ENCODE results near the gene TXNDC12. TPM values are rescaled to one million over a fixed set of nuclear protein-coding genes. Genes with fewer than 3 reads are reported as not detected.
A peak's percentile ranks its signal among the peaks of the same experiment; 100 is the strongest.

Gene TXNDC12
- total and polyA plus RNA-seq, 4 donors, result 22.4 to 59.8 (median 52.9) TPM

DNA sequence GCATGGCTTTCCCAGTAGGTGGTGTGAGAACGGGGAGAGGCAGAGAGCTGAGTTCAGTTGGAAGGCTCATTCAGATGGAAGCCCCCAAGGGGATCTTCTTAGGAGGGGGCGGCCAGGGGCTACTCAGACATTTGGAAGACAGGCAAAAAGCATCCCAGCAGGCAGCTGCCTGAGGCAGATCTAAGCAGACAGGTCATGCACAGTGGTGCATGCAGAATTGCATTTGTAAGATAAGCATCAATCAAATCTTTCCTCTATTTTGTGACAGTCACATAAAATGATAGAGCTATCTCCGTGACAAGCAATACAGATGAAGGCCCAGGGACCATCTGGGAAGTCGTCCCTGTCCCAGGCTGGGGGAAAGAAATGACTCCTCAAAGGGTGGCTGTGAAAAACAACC lies 68.3 kb downstream of the TXNDC12 start:
- peaks cover 18% of the 10 kb centered on the region for H3K27me3 ChIP-seq (ENCODE audit: control insufficient read depth, insufficient read depth, low read length)
- 39% methylated on average over 4 of the region's 4 CpGs for WGBS (ENCODE audit: insufficient coverage)
- H3K27ac ChIP-seq (ENCODE audit: low read depth, low read length), result no peak overlapping the region
- no peaks in the 10 kb centered on the region for H3K9me3 ChIP-seq (ENCODE audit: control insufficient read depth, insufficient read depth, low read length)
- no peak overlapping the region for H3K4me3 ChIP-seq (ENCODE audit: low read depth, low read length)
- peaks cover 5% of the 10 kb centered on the region for H3K4me1 ChIP-seq (ENCODE audit: control insufficient read depth, insufficient read depth, low read length)
- H3K36me3 ChIP-seq (ENCODE audit: control insufficient read depth, insufficient read depth, low read length), result no peaks in the 10 kb centered on the region
- peak in 1 of 6 donors; percentile 33 for DNase-seq (ENCODE audit: low read depth in 4 of 6, low spot score in 6 of 6)

DNA sequence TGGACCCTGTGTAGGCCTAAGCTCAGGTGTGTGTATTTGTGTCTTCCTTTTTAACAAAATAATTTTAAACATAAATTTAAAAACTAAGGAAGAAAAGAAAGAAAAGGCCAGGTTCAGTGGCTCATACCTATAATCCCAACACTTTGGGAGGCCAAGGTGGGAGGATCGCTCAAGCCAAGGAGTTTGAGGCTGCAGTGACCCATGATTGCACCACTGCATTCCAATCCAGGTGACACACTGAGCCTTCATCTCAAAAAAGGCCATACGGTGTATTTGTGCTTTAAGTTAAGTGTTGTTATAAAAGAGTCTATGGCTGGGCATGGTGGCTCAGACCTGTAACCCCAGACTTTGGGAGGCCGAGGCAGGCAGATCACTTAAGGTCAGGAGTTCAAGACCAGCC lies 72.8 kb downstream of the TXNDC12 start:
- Histone ChIP-seq H3K4me1 (ENCODE audit: control insufficient read depth, insufficient read depth, low read length) (no peaks in the 10 kb centered on the region), H3K9me3 (ENCODE audit: control insufficient read depth, insufficient read depth, low read length) (no peaks in the 10 kb centered on the region), H3K27ac (ENCODE audit: low read depth, low read length) (no peak overlapping the region), H3K36me3 (ENCODE audit: control insufficient read depth, insufficient read depth, low read length) (no peaks in the 10 kb centered on the region), H3K4me3 (ENCODE audit: low read depth, low read length) (no peak overlapping the region), H3K27me3 (ENCODE audit: control insufficient read depth, insufficient read depth, low read length) (no peaks in the 10 kb centered on the region)
- no peak for DNase-seq (ENCODE audit: low read depth in 4 of 6, low spot score in 6 of 6)
- no CpG with 5 or more reads among the region's 3 CpGs for WGBS (ENCODE audit: insufficient coverage)

DNA sequence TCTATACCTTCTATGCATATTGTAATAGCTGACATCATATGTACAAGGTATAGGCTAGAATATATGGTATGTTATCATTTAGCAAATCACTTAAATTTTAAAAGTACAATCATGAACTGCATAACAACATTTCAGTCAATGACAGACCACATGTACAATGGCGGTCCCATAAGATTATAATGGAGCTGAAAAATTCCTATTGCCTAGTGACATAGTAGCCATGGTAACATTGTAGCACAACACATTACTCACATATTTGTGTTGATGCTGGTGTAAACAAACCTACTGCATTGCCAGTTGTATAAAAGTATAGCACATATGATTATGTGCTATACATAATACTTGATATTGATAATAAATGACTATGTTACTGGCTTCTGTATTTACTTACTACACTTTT lies 73.4 kb downstream of the TXNDC12 start:
- H3K36me3 ChIP-seq (ENCODE audit: control insufficient read depth, insufficient read depth, low read length), result no peaks in the 10 kb centered on the region
- DNase-seq (ENCODE audit: low read depth in 4 of 6, low spot score in 6 of 6), result no peak
- no peaks in the 10 kb centered on the region for H3K9me3 ChIP-seq (ENCODE audit: control insufficient read depth, insufficient read depth, low read length)
- H3K27me3 ChIP-seq (ENCODE audit: control insufficient read depth, insufficient read depth, low read length), result no peaks in the 10 kb centered on the region
- WGBS (ENCODE audit: insufficient coverage), result no CpG with 5 or more reads among the region's 1 CpG
- H3K4me1 ChIP-seq (ENCODE audit: control insufficient read depth, insufficient read depth, low read length), result no peaks in the 10 kb centered on the region
- H3K4me3 ChIP-seq (ENCODE audit: low read depth, low read length), result no peak overlapping the region
- no peak overlapping the region for H3K27ac ChIP-seq (ENCODE audit: low read depth, low read length)

DNA sequence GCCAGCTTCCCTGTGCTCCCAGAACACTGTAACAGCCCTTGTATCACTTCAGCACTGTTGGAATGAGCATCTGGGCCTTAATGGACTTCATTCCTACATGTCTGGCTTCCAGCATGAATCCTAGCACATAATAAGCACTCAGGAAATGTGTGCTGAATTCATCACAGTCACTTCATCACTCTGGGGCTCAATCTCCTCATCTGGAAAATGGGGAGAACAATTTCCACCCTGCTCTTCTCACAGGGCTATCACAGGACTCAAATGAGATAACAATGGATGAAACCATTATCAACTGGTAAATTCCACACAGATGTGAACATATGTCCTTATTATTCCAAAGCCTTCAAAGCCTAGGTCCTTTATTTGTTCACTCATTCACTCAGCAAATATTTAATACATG lies 76.9 kb downstream of the TXNDC12 start:
- no peaks in the 10 kb centered on the region for H3K4me1 ChIP-seq (ENCODE audit: control insufficient read depth, insufficient read depth, low read length)
- no peaks in the 10 kb centered on the region for H3K9me3 ChIP-seq (ENCODE audit: control insufficient read depth, insufficient read depth, low read length)
- no peaks in the 10 kb centered on the region for H3K27me3 ChIP-seq (ENCODE audit: control insufficient read depth, insufficient read depth, low read length)
- H3K36me3 ChIP-seq (ENCODE audit: control insufficient read depth, insufficient read depth, low read length), result no peaks in the 10 kb centered on the region
- DNase-seq (ENCODE audit: low read depth in 4 of 6, low spot score in 6 of 6), result no peak
- H3K27ac ChIP-seq (ENCODE audit: low read depth, low read length), result no peak overlapping the region
- H3K4me3 ChIP-seq (ENCODE audit: low read depth, low read length), result no peak overlapping the region

DNA sequence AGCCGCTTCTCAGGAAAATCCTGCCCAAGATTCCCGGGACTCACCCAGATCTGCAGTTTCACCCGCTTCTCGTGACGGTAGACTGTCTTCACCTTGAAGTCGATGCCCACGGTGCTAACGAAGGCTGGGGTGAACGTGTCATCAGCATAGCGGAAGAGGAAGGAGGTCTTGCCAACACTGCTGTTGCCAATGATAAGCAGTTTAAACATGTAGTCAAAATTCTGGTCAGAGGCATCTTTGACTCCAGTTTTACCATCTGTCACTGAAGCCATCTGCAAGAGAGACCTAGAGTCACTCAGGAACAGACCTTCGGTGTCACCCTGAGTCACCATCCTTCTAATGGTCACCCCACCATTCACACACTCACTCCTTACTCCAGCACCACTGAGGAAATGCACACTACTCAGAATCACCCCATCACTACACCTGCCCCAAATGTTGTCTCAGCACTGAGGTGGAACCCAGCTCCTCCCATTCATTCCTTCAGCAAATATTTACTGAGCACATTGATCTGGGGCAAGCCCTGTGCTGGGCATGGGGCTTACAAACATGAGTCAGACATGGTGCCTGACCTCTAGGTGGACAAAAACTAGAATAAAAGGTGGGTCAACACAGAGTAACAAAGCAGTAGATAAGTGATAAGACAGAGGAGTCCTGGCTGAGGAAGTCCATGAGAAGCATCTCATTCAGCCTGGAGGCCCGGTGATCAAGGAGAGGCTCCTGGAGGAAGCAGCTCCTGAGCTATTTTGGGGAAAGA lies 78.0 kb downstream of the TXNDC12 start:
- H3K4me1 ChIP-seq (ENCODE audit: control insufficient read depth, insufficient read depth, low read length), result no peaks in the 10 kb centered on the region
- H3K36me3 ChIP-seq (ENCODE audit: control insufficient read depth, insufficient read depth, low read length), result no peaks in the 10 kb centered on the region
- no peak overlapping the region for H3K27ac ChIP-seq (ENCODE audit: low read depth, low read length)
- no peaks in the 10 kb centered on the region for H3K9me3 ChIP-seq (ENCODE audit: control insufficient read depth, insufficient read depth, low read length)
- no peak for DNase-seq (ENCODE audit: low read depth in 4 of 6, low spot score in 6 of 6)
- 95% methylated on average over 11 of the region's 12 CpGs for WGBS (ENCODE audit: insufficient coverage)
- H3K27me3 ChIP-seq (ENCODE audit: control insufficient read depth, insufficient read depth, low read length), result no peaks in the 10 kb centered on the region
- H3K4me3 ChIP-seq (ENCODE audit: low read depth, low read length), result no peak overlapping the region

DNA sequence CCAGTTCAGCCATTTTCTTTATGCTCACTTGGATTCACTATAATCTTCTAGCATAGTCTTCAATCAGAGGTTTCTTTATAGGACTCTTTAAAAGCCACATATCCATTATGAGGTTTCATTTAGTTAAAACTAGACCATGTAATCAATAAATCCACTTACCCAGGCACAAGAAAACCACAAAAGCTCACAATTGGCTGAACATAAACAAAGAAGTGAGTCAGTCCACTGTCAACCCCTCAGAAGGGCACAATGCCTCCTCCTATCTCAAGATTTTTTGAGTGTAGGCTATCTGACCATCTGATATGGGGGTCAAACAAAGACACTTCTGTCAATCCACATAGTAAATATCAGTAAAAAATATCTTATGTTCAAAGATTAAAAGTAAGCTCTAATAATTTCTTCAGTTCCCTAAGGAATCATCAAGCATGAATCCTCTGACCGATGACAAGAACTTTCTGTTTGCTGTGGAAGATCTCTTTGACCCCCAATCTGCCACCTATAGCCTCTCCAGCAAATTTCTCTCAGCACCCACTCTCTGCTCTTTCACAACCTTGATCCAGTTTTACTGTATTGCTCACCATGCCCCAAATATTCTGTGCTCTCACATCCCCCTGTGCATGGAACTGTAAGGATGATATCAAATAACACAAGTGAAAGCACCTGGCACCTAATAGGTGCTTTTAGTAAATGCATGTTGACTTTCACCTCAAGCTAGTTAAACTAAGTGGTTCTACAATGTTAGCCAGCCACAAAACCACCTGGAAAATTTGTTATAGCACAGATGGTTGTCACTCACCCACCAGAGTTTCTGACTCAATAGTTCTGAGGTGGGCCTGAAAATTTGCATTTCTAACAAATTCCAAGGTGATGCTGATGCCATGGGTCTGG lies 81.2 kb downstream of the TXNDC12 start:
- WGBS (ENCODE audit: insufficient coverage), result 100% methylated on average over 1 of the region's 1 CpG
- no peak for DNase-seq (ENCODE audit: low read depth in 4 of 6, low spot score in 6 of 6)

More for the DNA sequence above, 81.2 kb downstream of the TXNDC12 start:
- H3K27ac ChIP-seq (ENCODE audit: low read depth, low read length), result no peak overlapping the region
- H3K9me3 ChIP-seq (ENCODE audit: control insufficient read depth, insufficient read depth, low read length), result no peaks in the 10 kb centered on the region
- no peaks in the 10 kb centered on the region for H3K36me3 ChIP-seq (ENCODE audit: control insufficient read depth, insufficient read depth, low read length)
- no peak overlapping the region for H3K4me3 ChIP-seq (ENCODE audit: low read depth, low read length)
- H3K4me1 ChIP-seq (ENCODE audit: control insufficient read depth, insufficient read depth, low read length), result no peaks in the 10 kb centered on the region
- no peaks in the 10 kb centered on the region for H3K27me3 ChIP-seq (ENCODE audit: control insufficient read depth, insufficient read depth, low read length)

Small RNA genes within 50 kb of the gene (small RNA-seq; reads per million reads assigned to genes)
- gene RN7SL290P (ENCODE audit: low replicate concordance) (not detected), gene RNA5SP48 (ENCODE audit: low replicate concordance) (0.10 reads per million)

Other genes with a start within 250 kb of the TXNDC12 start
- 10 to 100 TPM; 89.3 to 95.9 TPM for gene NRDC, start 176.5 kb downstream of the TXNDC12 start, total RNA-seq
- gene NRDC, start 176.5 kb downstream of the TXNDC12 start, polyA plus RNA-seq (ENCODE audit: insufficient read length in 2 of 2), result 100 to 1,000 TPM; 123 to 146 TPM
- gene RAB3B, start 64.5 kb downstream of the TXNDC12 start, total RNA-seq, result 10 to 100 TPM in 1 of 2 donors, 1 to 10 TPM in 1; 9.5 to 38.3 TPM
- 10 to 100 TPM; 29.7 to 38.8 TPM for gene RAB3B, start 64.5 kb downstream of the TXNDC12 start, polyA plus RNA-seq (ENCODE audit: insufficient read length in 2 of 2)
- 1 to 10 TPM; 5.6 TPM for gene KTI12, start 21.4 kb downstream of the TXNDC12 start, total RNA-seq
- gene KTI12, start 21.4 kb downstream of the TXNDC12 start, polyA plus RNA-seq (ENCODE audit: insufficient read length in 2 of 2), result 1 to 10 TPM; 6.5 to 7.0 TPM
- 10 to 100 TPM; 61.6 to 80.8 TPM for gene BTF3L4, start 1.1 kb upstream of the TXNDC12 start, total RNA-seq
- 100 to 1,000 TPM in 1 of 2 donors, 10 to 100 TPM in 1; 88.8 to 106 TPM for gene BTF3L4, start 1.1 kb upstream of the TXNDC12 start, polyA plus RNA-seq (ENCODE audit: insufficient read length in 2 of 2)
- 10 to 100 TPM; 46.7 to 96.7 TPM for gene ZFYVE9, start 86.9 kb upstream of the TXNDC12 start, total RNA-seq
- 10 to 100 TPM; 38.9 to 45.6 TPM for gene ZFYVE9, start 86.9 kb upstream of the TXNDC12 start, polyA plus RNA-seq (ENCODE audit: insufficient read length in 2 of 2)

Data from spinal cord (tissue), 10 donors.